Stimulated activated CD4-positive, alpha-beta T cell treated with anti-CD3 and anti-CD28 coated beads, Interleukin-15, amount 100 ng/mL, for 24 hours (primary cell): ENCODE data around the gene PTTG1IP.
"Not testable (repeated sequence)": the region's sequence is repeated elsewhere in the genome, so short reads cannot be mapped to it uniquely, and the experiment has no call there.

Source experiments
- DNase-seq: peaks from one replicate; pipeline ENCODE4 v3.0.0-alpha.2; 2020

PTTG1IP gene

GRCh38 chr21:44842721-44843445 lies 30.6 kb downstream of the PTTG1IP start:
- DNase-seq: no peak

- DNase-seq: no peak
These were observed 31.4 kb downstream of the PTTG1IP start for GRCh38 chr21:44842087-44842486.

- no peak for DNase-seq
These were observed 32.7 kb downstream of the PTTG1IP start for GRCh38 chr21:44840771-44841170.

GRCh38 chr21:44838951-44839350 lies 34.5 kb downstream of the PTTG1IP start:
- DNase-seq: no peak

DNA sequence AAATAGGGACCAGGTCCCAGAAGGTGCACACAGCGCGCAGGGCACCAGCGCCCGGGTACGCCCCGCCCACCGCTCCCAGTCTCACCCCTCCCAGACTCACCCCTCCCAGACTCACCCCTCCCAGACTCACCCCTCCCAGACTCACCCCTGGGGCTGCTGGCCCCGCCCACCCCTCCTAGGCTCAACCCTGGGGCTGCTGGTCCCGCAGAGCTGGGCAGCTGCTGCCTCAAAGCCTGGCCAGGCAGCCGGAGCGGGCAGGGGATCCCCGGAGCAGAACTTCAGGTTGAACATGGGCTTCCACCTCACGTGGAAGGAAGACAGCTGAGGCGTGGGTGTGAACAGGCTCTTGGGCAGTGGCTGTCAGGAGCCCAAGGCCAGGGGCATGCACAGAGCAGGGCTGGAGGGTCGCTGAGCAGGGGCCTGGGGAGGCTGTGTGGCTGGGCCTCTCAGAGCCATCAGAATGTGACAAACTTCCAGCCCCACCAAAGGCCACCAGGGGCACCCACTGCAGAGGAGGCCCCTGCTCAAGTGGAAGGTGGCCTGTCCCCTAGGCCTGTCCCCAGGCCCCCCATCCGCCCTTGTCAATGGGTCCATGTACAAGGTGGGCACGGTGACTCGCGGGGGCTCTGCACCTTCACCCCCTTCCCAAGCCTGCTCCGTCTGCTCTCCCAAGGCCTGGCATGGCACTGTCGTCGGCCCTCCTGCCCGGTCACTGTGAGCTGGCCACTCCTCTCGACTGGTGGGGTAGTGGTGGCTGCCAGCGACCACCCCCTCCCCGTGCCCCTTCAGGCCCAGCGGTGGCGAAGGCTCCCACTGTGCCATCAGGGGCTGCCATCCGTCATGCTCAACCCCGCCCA lies 35.2 kb downstream of the PTTG1IP start:
- DNase-seq: no peak

- no peak for DNase-seq
These were observed 36.0 kb downstream of the PTTG1IP start for GRCh38 chr21:44837537-44837936.

DNA sequence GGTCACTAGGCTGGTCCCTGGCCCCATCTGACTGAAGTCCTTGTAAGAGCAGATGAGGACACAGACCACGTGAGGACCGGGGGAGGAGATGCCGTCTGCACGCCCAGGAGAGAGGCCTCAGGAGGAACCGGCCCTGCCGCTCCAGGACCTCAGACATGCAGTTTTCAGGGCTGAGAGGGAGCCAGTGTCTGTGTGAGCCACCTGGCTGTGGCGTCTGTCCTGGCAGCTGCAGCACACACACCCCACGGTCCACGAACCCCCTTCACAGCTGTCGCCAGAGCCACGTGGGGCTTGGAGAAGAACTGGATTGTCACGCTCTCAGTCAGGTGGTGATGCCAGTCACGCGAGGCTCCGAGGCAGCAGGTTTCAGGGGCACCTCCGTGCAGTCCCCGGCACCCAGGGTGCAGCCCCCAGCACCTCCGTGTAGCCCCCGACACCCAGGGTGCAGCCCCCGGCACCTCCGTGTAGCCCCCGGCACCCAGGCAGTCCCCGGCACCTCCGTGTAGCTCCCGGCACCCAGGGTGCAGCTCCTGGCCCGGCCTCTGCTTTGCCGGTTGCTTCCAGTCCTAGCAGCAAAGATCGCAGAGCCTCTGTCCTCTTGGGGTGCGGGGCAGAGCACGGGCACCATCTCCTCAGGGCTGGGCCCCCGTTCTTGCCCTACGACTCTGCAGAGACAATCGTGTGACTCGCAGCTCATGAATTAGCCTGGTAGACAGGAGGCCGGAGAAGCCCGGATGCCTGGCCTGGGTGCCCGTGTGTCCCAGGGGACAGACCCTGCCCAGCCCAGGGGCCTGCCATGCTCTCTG lies 36.6 kb downstream of the PTTG1IP start:
- DNase-seq: no peak

DNA sequence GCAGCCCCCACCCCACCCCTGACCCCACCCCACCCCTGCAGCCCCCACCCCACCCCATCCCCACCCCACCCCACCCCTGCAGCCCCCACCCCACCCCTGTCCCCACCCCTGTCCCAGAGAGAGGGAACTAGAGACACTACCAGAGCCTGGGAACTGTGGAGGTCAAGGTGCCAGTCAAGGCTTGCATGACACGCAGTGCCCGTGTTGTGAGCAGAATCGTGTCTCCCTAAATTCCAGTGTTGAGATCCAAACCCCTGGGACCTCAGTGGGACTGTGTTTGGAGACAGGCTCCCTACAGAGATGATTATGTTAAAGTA lies 37.2 kb downstream of the PTTG1IP start:
- no peak for DNase-seq

DNA sequence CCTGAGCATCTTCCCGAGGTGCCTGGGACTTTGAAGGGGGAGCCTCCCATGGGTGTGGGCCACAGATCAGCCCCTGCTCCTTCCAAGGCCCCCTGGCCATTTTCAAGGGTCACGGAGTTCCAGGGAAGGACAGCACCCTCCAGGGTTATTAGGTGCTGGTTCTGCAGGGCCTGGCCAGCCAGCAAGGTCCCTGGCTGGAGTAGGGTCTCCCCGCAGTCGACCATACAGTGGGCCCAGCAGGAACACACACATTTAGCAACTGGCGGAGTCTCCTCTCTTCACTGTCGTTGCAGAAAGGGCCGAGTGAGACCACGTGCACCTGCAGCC lies 37.9 kb downstream of the PTTG1IP start:
- DNase-seq: no peak

- no peak for DNase-seq
These were observed 38.4 kb downstream of the PTTG1IP start for GRCh38 chr21:44834951-44835646.

GRCh38 chr21:44834231-44834950 lies 39.1 kb downstream of the PTTG1IP start:
- DNase-seq: no peak

- no peak for DNase-seq
These were observed 39.8 kb downstream of the PTTG1IP start for GRCh38 chr21:44833663-44834062.

GRCh38 chr21:44832516-44833255 lies 40.8 kb downstream of the PTTG1IP start:
- DNase-seq: not testable (repeated sequence)

GRCh38 chr21:44831227-44831860 lies 42.1 kb downstream of the PTTG1IP start:
- no peak for DNase-seq

GRCh38 chr21:44829507-44830092 lies 43.9 kb downstream of the PTTG1IP start:
- no peak for DNase-seq

DNA sequence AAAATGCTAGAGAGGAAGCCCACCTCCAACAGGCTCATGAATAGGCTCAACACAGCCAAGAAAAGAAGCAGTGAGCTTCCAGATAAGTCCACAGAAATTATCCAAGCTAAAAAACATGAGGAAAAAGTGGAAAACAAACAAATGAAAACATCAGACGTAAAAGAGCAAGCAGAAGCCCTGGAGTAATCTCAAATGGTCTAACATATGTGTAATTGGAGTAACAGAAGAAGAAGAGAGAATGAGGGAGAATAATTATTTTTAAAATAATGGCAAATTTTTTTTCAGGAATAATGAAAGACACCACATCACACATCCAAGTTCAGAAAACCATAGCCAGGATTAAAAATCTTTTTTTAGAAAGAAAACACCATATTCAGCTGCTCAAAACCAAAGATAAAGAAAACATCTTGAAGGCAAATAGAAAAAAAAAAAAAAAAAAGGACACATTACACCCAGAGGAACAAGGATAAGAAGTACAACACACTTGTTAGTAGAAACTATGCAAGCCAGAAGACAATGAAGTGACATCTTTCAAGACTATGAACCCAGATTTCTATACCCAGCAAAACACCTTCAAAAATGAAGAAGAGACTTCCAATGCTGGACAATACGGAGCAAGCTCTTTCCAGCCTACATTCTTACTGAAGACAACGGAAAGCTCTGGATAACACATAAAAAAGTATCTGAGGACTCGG lies 45.0 kb downstream of the PTTG1IP start:
- no peak for DNase-seq

DNA sequence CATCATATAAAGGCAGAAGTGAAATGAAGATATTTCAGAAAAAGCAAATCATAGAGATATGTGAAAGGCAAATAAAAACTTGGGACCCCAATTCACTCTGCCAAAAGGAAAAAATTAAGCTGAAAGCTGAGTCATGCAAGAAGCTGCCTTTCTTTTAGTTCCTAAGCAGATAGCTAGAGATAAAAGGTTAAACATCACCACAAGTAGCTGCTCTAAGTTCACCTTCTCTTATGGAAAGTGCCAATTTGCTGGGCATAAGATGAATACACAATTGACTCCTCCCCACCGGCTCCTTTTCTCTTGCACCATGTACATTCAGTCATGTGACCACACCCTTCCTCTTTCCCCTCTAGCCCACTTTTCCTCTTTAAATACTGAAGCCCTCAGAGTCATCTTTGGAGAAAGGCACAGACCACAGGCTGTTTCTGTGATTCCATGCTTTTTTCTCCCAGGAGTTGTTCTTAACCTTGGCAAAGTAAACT lies 50.3 kb downstream of the PTTG1IP start:
- no peak for DNase-seq

- no peak for DNase-seq
These were observed 50.9 kb downstream of the PTTG1IP start for GRCh38 chr21:44822484-44823178.

- no peak for DNase-seq
These were observed 52.6 kb downstream of the PTTG1IP start for GRCh38 chr21:44820851-44821250.
